BE2C (cell line): ENCODE results near the gene MBOAT1. TPM values are rescaled to one million over a fixed set of nuclear protein-coding genes. Genes with fewer than 3 reads are reported as not detected.

Experiments
- DNase-seq: peaks from one replicate; pipeline ENCODE4 v3.0.0-alpha.2; 2020
- H3K27me3 ChIP-seq: fragments of 250-450 bp; sonication (Bioruptor Pico); 2 replicates; pipeline ENCODE4 v1.5.1; 2020; ENCODE audit warnings: mild to moderate bottlenecking
- H3K36me3 ChIP-seq: fragments of 250-450 bp; sonication (Bioruptor Pico); 2 replicates; pipeline ENCODE4 v1.5.1; 2020; ENCODE audit warnings: mild to moderate bottlenecking
- H3K4me1 ChIP-seq: fragments of 250-450 bp; sonication (Bioruptor Pico); 2 replicates; pipeline ENCODE4 v1.5.1; 2020
- H3K4me3 ChIP-seq: 2 replicates; pipeline ENCODE4 v1.5.1; 2011; ENCODE audit warnings: low read depth, low read length
- H3K9me3 ChIP-seq: fragments of 250-450 bp; sonication (Bioruptor Pico); 2 replicates; pipeline ENCODE4 v1.5.1; 2020
- CTCF ChIP-seq: IDR thresholded peaks from 2 replicates; pipeline ENCODE4 v1.5.1; 2012; ENCODE audit warnings: mild to moderate bottlenecking, low read depth, low read length
- polyA plus RNA-seq: library from polyadenylated mRNA; unstranded; fragments of >200 nt; gene quantifications from one replicate; pipeline ENCODE4 v1.2.1, GENCODE V29; 2012; ENCODE audit warnings: low read depth, missing spikeins; ENCODE audit not compliant: insufficient read length, insufficient read depth

Gene MBOAT1
- 0.25 TPM for polyA plus RNA-seq

- H3K9me3 ChIP-seq: no peaks in the 10 kb centered on the region
- peak; percentile 71 for DNase-seq
- H3K27me3 ChIP-seq: peaks cover 12% of the 10 kb centered on the region
- H3K36me3 ChIP-seq: no peaks in the 10 kb centered on the region
- no peaks in the 10 kb centered on the region for H3K4me1 ChIP-seq
- peak within 1 kb of the TSS; percentile 53 for H3K4me3 ChIP-seq
- no peak for TF ChIP-seq CTCF
Observed at GRCh38 chr6:20212392-20213111, at the start of gene MBOAT1. MBOAT1 (minus strand) TSS chr6:20212469; CDS start chr6:20212234, 235 bp downstream.

- TF ChIP-seq CTCF: no peak
- no peaks in the 10 kb centered on the region for H3K9me3 ChIP-seq
Observed at GRCh38 chr6:20261685-20262084, 49.4 kb upstream of the MBOAT1 start.

DNA sequence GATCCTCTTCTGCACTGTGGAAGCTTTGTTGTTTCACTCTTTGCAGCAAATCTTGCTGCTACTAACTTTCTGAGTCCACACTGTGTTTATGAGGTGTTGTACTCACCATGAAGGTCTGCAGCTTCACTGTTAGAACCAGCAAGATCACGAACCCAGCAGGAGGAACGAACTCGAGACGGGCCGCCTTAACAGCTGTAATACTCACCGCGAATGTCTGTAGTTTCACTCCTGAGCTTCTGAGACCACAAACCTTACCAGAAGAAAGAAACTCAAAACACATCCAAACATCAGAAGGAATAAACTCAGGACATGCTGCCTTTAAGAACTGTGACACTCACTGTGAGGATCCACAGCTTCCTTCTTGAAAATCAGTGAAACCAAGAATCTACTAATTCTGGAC lies 48.1 kb upstream of the MBOAT1 start:
- Histone ChIP-seq H3K9me3 (no peaks in the 10 kb centered on the region), H3K4me3 (no peak overlapping the region), H3K27me3 (0 out of 2 replicates have a peak, but pooled peaks cover 3% of the 10 kb centered on the region), H3K4me1 (no peaks in the 10 kb centered on the region), H3K36me3 (no peaks in the 10 kb centered on the region)
- DNase-seq: no peak
- no peak for TF ChIP-seq CTCF

More at GRCh38 chr6:20261685-20262084, 49.4 kb upstream of the MBOAT1 start:
- Histone ChIP-seq H3K4me1 (no peaks in the 10 kb centered on the region), H3K4me3 (no peak overlapping the region), H3K36me3 (no peaks in the 10 kb centered on the region), H3K27me3 (0 out of 2 replicates have a peak, but pooled peaks cover 3% of the 10 kb centered on the region)
- no peak for DNase-seq

DNA sequence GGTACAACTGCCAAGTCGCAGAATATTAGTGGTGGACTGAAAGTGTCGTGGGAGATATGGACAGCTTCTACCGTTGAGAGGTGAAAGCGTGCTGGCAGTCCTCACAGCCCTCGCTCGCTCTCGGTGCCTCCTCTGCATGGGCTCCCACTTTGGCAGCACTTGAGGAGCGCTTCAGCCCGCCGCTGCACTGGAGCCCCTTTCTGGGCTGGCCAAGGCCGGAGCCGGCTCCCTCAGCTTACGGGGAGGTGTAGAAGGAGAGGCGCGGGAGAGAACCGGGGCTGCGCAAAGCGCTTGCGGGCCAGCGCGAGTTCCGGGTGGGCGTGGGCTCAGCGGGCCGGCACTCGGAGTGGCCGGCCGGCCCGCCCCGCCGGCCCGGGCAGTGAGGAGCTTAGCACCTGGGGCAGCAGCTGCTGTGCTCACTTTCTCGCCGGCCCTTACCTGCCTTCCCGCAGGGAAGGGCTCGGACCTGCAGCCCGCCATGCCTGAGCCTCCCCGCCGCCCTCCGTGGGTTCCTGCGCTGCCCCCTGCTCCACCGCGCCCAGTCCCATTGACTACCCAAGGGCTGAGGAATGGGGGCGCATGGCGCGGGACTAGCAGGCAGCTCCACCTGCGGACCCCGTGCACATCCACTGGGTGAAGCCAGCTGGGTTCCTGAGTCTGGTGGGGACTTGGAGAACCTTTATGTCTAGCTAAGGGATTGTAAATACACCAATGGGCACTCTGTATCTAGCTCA lies 47.2 kb upstream of the MBOAT1 start:
- no peak for TF ChIP-seq CTCF
- 0 out of 2 replicates have a peak, but pooled peaks cover 3% of the 10 kb centered on the region for H3K27me3 ChIP-seq
- DNase-seq: no peak
- no peaks in the 10 kb centered on the region for H3K4me1 ChIP-seq
- H3K4me3 ChIP-seq: no peak overlapping the region
- H3K36me3 ChIP-seq: no peaks in the 10 kb centered on the region
- no peaks in the 10 kb centered on the region for H3K9me3 ChIP-seq

DNA sequence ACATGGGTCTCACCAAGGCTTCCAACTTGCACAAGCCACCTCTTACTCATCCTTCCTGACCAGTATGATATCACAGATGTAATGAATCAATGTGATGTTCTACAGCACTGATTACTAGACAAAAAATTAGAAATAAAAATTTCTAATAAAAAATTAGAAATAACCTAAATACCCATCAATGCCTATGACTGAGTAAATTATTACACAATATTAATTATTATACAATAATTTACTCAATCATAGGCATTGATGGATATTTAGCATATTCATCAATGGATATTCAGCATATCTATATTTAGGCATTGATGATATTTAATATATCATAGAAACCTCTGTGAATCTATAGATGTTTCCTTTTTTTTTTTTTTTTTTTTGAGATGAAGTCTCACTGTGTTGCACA lies 43.2 kb upstream of the MBOAT1 start:
- DNase-seq: no peak
- Histone ChIP-seq H3K4me1 (no peaks in the 10 kb centered on the region), H3K27me3 (no peaks in the 10 kb centered on the region), H3K36me3 (no peaks in the 10 kb centered on the region), H3K9me3 (no peaks in the 10 kb centered on the region), H3K4me3 (no peak overlapping the region)
- no peak for TF ChIP-seq CTCF

DNA sequence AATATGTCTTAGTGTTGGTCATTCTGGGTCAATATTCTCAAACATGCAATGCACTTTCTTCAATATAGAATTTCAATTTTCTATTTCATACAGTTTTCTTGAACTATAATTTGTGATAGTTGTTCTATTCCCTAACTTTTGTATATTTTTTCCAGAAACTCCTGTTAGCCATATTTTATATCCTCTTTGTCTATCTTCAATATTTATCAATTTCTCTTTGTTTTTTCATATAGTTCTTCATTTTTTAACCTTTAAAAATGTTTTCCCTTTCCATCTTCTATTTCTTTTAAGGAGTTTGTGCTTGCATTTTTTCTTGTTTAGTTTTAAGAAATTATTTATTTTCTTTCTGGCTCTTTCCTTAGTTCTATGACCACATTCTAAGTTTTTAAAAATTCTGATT lies 42.0 kb upstream of the MBOAT1 start:
- H3K27me3 ChIP-seq: no peaks in the 10 kb centered on the region
- TF ChIP-seq CTCF: no peak
- no peak overlapping the region for H3K4me3 ChIP-seq

More for the DNA sequence above, 42.0 kb upstream of the MBOAT1 start:
- Histone ChIP-seq H3K9me3 (no peaks in the 10 kb centered on the region), H3K4me1 (no peaks in the 10 kb centered on the region), H3K36me3 (no peaks in the 10 kb centered on the region)
- DNase-seq: no peak
